Tongue (tissue), 2 donors: ENCODE measurements around the gene ADCY2. TPM values are rescaled to one million over a fixed set of nuclear protein-coding genes. Genes with fewer than 3 reads are reported as not detected.
A peak's percentile ranks its signal among the peaks of the same experiment; 100 is the strongest.

Experiments used
- DNase-seq: peaks from one replicate; pipeline ENCODE4 v3.0.0-alpha.2; 2015
- total RNA-seq: library from RNA; depleted of rRNA; stranded (reverse); fragments of >200 nt; gene quantifications from one replicate; pipeline ENCODE4 v1.2.3, GENCODE V29; 2014

Gene ADCY2
- total RNA-seq, 1 donor from 2014 or later, result 41.3 TPM

DNA sequence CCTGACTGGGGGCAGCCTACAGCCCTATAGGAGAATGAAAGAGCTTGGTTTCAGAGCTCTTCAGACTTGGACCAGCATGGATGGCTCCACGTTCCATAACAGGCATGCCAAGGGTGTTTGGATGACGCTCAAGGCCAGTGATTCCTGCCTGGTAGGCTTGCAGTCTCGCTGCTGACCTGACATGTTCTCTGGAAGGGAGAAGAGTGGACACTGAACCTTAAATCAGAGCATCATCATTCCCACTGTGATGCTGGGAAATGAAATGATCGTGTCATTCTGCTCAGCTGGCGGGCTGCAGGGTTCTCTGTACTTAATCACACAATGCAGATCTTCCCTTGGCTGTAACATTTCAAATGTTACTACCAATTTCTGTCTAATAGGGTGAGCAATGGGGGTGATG, 398.0 kb downstream of the ADCY2 start:
- DNase-seq, result no peak

DNA sequence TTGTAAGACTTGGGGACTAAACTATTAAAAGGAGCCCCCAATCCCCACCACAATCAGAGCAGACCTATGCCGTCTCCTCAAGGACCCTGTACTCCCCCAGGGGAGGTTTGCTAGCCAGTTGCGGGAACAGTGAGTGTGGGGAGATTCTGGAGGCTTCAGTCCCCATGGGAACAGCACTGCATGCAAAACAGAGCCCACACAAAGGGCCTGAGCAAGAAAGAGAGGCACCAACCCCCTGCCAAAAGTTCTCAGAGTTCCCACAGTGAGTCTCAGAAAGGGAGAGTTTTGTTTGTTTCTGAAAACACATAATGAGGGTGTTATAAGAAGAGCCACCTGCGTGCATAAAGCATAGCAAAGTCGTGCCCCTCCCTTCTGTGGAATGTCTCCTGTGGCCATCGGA, 398.4 kb downstream of the ADCY2 start:
- DNase-seq, result no peak

DNA sequence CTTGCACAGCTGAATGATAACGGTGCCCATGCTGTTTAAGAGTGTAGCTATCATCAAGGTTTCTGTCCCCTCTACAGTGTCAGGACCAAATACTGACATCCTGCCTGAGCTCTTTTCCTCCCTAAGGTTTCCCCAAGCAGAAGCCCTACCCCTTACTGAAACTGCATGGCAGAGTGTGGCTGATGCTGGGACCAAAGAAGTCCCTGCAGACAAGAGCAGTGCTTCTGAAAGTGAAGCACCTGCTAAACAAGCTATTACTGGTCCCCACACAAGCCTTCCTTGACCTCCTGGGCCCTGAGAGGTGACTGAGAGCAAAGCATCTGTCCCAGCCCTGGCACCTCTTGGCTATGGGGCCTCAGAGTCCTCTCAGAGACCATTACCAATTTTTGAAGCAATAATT, 398.9 kb downstream of the ADCY2 start:
- DNase-seq, result no peak

- DNase-seq, result no peak
Measured at GRCh38 chr5:7795306-7795705, 399.4 kb downstream of the ADCY2 start.

GRCh38 chr5:7801891-7802614, 406.1 kb downstream of the ADCY2 start:
- DNase-seq, result no peak

DNA sequence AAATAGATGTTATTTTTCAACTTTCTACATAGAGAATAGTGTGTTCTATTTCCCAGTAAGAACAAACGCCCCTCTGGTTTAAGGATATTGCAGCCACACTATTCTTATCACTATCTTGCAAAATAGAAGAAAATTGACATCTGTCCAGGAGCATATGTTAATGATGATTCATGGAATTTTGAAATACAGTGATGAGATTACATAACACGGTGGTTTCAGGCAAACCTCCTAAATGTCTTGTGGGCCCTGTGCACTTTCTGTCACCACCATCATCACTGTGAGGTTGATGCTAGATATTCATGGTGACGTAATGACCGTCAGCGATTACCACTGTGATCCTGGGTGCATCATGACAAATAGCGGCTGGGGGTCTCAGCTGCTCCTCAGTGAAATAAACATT, 406.9 kb downstream of the ADCY2 start:
- no peak for DNase-seq

DNA sequence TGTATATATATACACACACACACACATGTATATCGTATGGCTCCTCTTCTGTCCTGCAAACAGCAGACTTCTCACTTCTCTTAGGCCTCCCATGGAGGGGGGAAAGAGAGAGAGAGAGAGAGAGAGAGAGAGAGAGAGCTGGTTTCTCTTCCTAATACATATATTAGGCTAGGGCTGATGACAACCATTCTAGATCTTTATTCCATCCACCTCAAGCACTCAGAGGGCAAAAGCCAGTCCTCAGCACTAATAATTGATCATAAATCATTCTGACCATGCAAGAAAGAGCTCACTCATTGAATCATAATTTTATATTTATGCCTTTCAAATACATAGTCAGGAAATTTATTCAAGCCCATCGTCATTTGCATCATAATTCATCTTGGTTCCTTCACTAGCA, 408.0 kb downstream of the ADCY2 start:
- DNase-seq, result no peak

- no peak for DNase-seq
Measured at GRCh38 chr5:7805379-7805778, 409.4 kb downstream of the ADCY2 start.

DNA sequence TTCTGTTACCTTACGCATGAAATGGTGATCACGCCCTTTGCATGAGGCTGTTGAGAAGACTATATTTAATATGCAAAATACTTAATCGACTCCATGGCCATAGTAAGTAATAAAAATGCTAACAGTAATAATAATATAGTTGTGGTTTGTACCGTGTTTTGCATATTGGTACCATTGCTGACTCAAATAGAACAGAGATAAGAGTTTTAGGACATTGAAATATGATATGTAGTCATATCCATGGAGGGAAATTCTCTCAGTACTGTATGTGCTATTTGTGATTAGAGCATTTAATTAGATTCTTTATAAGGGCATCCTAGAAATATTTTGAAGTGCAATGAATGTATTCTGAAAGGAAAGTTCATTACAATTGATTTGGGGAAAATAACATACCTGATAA, 413.1 kb downstream of the ADCY2 start:
- no peak for DNase-seq

DNA sequence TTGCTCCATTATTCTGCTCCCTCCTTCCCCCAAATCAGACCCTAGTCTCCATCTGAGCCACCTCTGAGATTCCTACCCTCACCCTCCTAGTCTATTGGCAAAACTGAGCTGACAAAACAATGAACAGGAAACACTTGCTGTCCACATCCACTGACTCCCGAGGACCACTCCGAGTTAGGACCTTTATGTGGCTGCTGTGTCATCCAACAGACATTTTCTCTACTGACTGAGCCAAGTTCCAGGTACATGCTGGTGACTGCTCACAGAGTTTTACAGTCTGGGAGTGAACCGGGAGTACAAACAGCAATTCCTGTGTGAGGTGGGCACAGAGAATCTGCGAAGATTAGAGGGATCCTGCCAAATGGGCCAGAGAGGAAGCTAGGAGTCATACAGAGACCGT, 415.8 kb downstream of the ADCY2 start:
- DNase-seq, result no peak

GRCh38 chr5:7813007-7813406, 417.1 kb downstream of the ADCY2 start:
- no peak for DNase-seq

DNA sequence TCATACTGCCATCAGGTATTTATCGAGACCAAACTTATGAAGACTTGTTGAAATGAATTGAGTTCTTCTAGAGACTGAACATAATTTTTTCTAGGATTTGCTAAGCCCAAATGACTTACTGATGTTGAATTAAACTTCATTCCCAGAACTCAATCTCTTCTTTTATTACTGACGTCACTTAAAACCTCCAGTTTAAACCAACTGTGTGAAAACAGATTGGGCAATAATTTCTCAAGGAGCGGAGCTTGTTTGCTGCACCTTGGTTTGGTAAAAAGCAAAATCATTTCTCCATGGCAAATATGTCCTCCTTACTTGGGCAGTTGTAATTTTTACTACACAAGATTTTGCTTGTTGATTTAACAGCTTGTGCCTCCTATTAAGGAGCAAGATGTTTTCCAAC, 417.6 kb downstream of the ADCY2 start:
- no peak for DNase-seq

DNA sequence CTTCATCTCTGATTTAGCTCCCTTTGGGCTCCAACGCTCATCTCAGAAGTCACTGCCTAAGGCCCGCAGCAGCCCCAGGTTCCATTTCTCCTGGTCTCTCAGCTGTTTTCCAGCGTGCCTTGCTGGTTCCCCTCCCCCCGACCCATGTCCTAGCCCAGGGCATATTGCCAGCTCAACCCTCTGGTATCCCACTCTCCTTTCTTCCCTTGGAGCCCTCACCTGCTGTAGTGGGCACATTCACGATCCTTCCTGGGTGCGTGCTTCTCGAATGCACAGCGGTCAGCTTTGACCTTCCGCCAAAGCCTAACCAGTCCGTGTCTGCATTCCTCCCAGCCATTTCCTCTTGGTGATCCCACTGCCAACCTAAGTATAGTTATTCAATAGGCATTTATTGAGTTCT, 418.9 kb downstream of the ADCY2 start:
- no peak for DNase-seq

GRCh38 chr5:7815892-7816534, 420.1 kb downstream of the ADCY2 start:
- DNase-seq, result peak; percentile 77

DNA sequence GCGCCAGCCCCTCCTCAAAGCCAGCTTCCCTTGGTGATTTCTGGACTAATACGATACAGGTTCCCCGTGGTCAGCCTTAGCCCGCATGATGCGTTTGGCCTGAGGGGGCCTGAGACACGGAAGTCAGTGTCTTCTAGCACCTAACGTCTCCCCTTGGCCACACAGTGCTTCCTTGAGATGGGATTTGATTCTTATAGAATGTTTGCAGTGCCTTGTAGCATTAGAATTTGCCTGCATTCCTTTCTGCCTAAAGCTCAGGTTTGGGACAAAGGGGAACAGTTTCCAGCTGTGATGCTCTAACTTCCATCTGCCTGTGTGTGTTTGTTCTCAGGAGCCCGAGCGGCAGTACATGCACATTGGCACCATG, 420.6 kb downstream of the ADCY2 start:
- DNase-seq, result no peak

- DNase-seq, result no peak
Measured at GRCh38 chr5:7822449-7822848, 426.5 kb downstream of the ADCY2 start.

GRCh38 chr5:7823594-7823993, 427.7 kb downstream of the ADCY2 start:
- DNase-seq, result no peak

DNA sequence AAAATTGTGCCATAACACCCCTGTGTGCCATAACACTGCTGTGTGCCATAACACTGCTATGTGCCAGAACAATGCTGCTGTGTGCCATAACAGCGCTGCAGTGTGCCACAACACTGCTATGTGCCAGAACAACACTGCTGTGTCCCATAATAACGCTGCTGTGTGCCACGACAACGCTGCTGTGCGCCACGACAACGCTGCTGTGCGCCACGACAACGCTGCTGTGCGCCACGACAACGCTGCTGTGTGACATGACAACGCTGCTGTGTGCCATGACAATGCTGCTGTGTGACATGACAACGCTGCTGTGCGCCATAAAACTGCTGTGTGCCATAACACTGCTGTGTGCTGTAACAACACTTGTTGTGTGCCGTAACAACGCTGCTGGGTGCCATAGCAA, 429.1 kb downstream of the ADCY2 start:
- DNase-seq, result no peak

GRCh38 chr5:7825630-7826029, 429.7 kb downstream of the ADCY2 start:
- no peak for DNase-seq

- DNase-seq, result peak; percentile 34
Measured at GRCh38 chr5:7827610-7828009, 431.7 kb downstream of the ADCY2 start.

GRCh38 chr5:7828269-7828668, 432.3 kb downstream of the ADCY2 start:
- DNase-seq, result peak; percentile 38

GRCh38 chr5:7834982-7835381, 439.0 kb downstream of the ADCY2 start:
- DNase-seq, result no peak

DNA sequence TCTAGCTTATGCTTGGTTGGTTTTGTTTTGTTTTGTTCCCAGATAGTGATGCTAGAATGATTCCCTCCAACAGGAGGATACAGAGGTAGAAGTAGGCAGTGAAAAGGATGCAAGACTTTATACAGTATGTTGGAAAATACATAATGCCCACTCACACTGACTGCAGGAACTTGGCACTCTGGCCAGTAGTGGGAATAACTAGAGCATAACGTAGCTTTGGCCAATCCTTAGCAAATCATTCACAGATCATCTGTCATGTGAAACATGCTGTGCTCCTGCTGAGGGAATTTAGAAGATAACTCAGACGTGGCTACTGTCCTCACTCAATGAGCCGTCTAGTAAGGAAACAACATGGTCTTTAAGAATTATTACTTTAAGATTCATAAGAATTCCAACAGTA, 441.5 kb downstream of the ADCY2 start:
- no peak for DNase-seq

DNA sequence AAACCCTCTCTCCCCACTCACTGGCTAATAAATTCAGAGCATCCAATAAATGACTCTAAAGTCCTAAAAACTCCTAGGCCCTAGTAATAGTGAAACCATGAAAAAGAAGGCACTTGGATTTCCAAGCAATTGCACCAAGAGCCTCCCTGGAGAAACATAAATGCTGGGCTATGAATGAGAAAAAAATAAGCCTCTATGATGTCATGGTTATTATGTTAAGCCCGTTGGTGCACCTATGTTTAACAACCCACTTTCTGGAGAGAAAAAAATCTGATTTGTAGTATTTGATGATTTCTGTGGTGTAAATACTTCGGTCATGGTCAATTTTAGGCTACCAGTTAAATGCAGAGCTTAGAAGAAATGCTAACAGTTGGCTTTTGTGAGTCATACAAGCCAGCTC, 446.6 kb downstream of the ADCY2 start:
- DNase-seq, result no peak
